IMR-90 (cell line): ENCODE data around the gene ASPN. TPM values are rescaled to one million over a fixed set of nuclear protein-coding genes. Genes with fewer than 3 reads are reported as not detected.

Source experiments
- ATAC-seq: fragments of 200-7000 bp; cut with Tn5 transposase; 2 replicates; pipeline ENCODE4 v1.9.1; 2020; ENCODE audit warnings: low read depth, mild to moderate bottlenecking, moderate library complexity
- BruUV-seq: library from RNA; stranded (reverse); fragments of 400-500 nt; replicated peaks from 2 replicates; lab custom pipeline; 2021; lab: Mats Ljungman, UMichigan
- CTCF ChIA-PET: fragments of 300-600 bp; formaldehyde crosslinking; extraction: SDS; loops from one replicate; lab custom pipeline; 2021; ENCODE audit warnings: antibody characterized with exemption; lab: Yijun Ruan, JAX
- POLR2A ChIA-PET: fragments of 300-600 bp; sonication (Branson Sonifier 250); formaldehyde crosslinking; loops from one replicate; lab custom pipeline; 2022; ENCODE audit warnings: antibody characterized with exemption; ENCODE audit not compliant: unreplicated experiment; lab: Charles Lee
- DNase-seq: peaks from one replicate; pipeline ENCODE4 v3.0.0; 2013
- H2AFZ ChIP-seq: replicated peaks from 2 replicates; pipeline ENCODE3; 2013; ENCODE audit warnings: low read length, mild to moderate bottlenecking; ENCODE audit not compliant: poor library complexity
- H2AK5ac ChIP-seq: 2 replicates; pipeline ENCODE4 v1.6.1; 2013; ENCODE audit warnings: low read depth, low read length, inconsistent platforms
- H2AK9ac ChIP-seq: replicated peaks from 2 replicates; pipeline ENCODE3; 2013; ENCODE audit warnings: mild to moderate bottlenecking, low read depth, low read length, moderate library complexity; ENCODE audit not compliant: poor library complexity
- H2BK120ac ChIP-seq: 2 replicates; pipeline ENCODE4 v1.6.1; 2013; ENCODE audit warnings: low read depth, low read length, inconsistent platforms
- H2BK15ac ChIP-seq: 3 replicates; pipeline ENCODE4 v1.6.1; 2013; ENCODE audit warnings: low read depth, low read length, inconsistent platforms
- H2BK20ac ChIP-seq: 2 replicates; pipeline ENCODE4 v1.6.1; 2013; ENCODE audit warnings: low read depth, mild to moderate bottlenecking, inconsistent platforms, low read length, moderate library complexity
- H2BK5ac ChIP-seq: 2 replicates; pipeline ENCODE4 v1.6.1; 2013; ENCODE audit warnings: mild to moderate bottlenecking, low read depth, low read length, inconsistent platforms; ENCODE audit not compliant: poor library complexity, severe bottlenecking
- H3K14ac ChIP-seq: replicated peaks from 2 replicates; pipeline ENCODE4 v1.6.1; 2013; ENCODE audit warnings: low read depth, low read length, inconsistent platforms
- H3K18ac ChIP-seq: 2 replicates; pipeline ENCODE4 v1.6.1; 2013; ENCODE audit warnings: low read depth, low read length, control low read depth
- H3K23ac ChIP-seq: 2 replicates; pipeline ENCODE4 v1.6.1; 2013; ENCODE audit warnings: low read depth, low read length, inconsistent platforms
- H3K27ac ChIP-seq: 2 replicates; pipeline ENCODE4 v1.5.1; 2013; ENCODE audit warnings: mild to moderate bottlenecking, control low read depth, low read length; ENCODE audit not compliant: insufficient read depth
- H3K27me3 ChIP-seq: 2 replicates; pipeline ENCODE4 v1.6.1; 2013; ENCODE audit warnings: low read length; ENCODE audit not compliant: control insufficient read depth, insufficient read depth
- H3K36me3 ChIP-seq: 2 replicates; pipeline ENCODE4 v1.6.1; 2013; ENCODE audit warnings: low read length, mixed read lengths; ENCODE audit not compliant: control insufficient read depth, insufficient read depth
- H3K4ac ChIP-seq: 2 replicates; pipeline ENCODE4 v1.6.1; 2013; ENCODE audit warnings: low read depth, low read length, inconsistent platforms
- H3K4me1 ChIP-seq: 2 replicates; pipeline ENCODE4 v1.6.1; 2013; ENCODE audit warnings: low read length, mixed read lengths; ENCODE audit not compliant: control insufficient read depth, insufficient read depth
- H3K4me2 ChIP-seq: 2 replicates; pipeline ENCODE4 v1.6.1; 2013; ENCODE audit warnings: low read depth, mild to moderate bottlenecking, control low read depth, low read length, moderate library complexity
- H3K4me3 ChIP-seq: 2 replicates; pipeline ENCODE4 v1.5.1; 2013; ENCODE audit warnings: low read depth, mild to moderate bottlenecking, control low read depth, low read length, moderate library complexity; ENCODE audit not compliant: insufficient read depth
- H3K56ac ChIP-seq: 2 replicates; pipeline ENCODE4 v1.6.1; 2013; ENCODE audit warnings: low read length, inconsistent platforms; ENCODE audit not compliant: insufficient read depth; ENCODE audit errors: extremely low read depth
- H3K79me1 ChIP-seq, 2 experiments: 2 replicates each; pipeline ENCODE4 v1.6.1; 2013; ENCODE audit warnings: low read length in 2 of 2, inconsistent platforms in 1 of 2, low read depth in 1 of 2
- H3K9ac ChIP-seq: 2 replicates; pipeline ENCODE4 v1.6.1; 2013; ENCODE audit warnings: low read depth, low read length, control low read depth
- H3K9me1 ChIP-seq: 2 replicates; pipeline ENCODE4 v1.6.1; 2013; ENCODE audit warnings: low read length, inconsistent platforms; ENCODE audit not compliant: insufficient read depth
- H3K9me3 ChIP-seq: 2 replicates; pipeline ENCODE4 v1.6.1; 2013; ENCODE audit warnings: low read length; ENCODE audit not compliant: control insufficient read depth, insufficient read depth
- H4K20me1 ChIP-seq: 2 replicates; pipeline ENCODE4 v1.6.1; 2013; ENCODE audit warnings: low read length, inconsistent platforms; ENCODE audit not compliant: insufficient read depth
- H4K5ac ChIP-seq: 2 replicates; pipeline ENCODE4 v1.6.1; 2013; ENCODE audit warnings: mild to moderate bottlenecking, low read depth, low read length, control low read depth
- H4K8ac ChIP-seq, 2 experiments: 2 replicates each; pipeline ENCODE4 v1.6.1; 2013; ENCODE audit warnings: low read depth in 2 of 2, low read length in 2 of 2, control low read depth in 1 of 2, inconsistent platforms in 1 of 2
- H4K91ac ChIP-seq: 2 replicates; pipeline ENCODE4 v1.6.1; 2013; ENCODE audit warnings: low read depth, low read length, inconsistent platforms; ENCODE audit not compliant: insufficient read depth
- BHLHE40 ChIP-seq: fragments of 150-350 bp; IDR thresholded peaks from 2 replicates; pipeline ENCODE4 v1.6.1; 2016; ENCODE audit warnings: mild to moderate bottlenecking, low read depth, low read length
- CEBPB ChIP-seq: IDR thresholded peaks from 2 replicates; pipeline ENCODE4 v1.6.1; 2012; ENCODE audit warnings: low read depth, low read length, improper control_type of control experiment
- FOS ChIP-seq: fragments of 150-350 bp; IDR thresholded peaks from 2 replicates; pipeline ENCODE4 v1.6.1; 2016; ENCODE audit warnings: low read depth, low read length
- MAFK ChIP-seq: IDR thresholded peaks from 2 replicates; pipeline ENCODE4 v1.6.1; 2012; ENCODE audit warnings: low read depth, low read length, improper control_type of control experiment
- MXI1 ChIP-seq: IDR thresholded peaks from 2 replicates; pipeline ENCODE4 v1.6.1; 2012; ENCODE audit warnings: low read depth, mild to moderate bottlenecking, low read length, moderate library complexity, borderline replicate concordance
- RCOR1 ChIP-seq: IDR thresholded peaks from 2 replicates; pipeline ENCODE4 v1.6.1; 2012; ENCODE audit warnings: mild to moderate bottlenecking, low read length, improper control_type of control experiment; ENCODE audit not compliant: insufficient replicate concordance
- RFX5 ChIP-seq: IDR thresholded peaks from 2 replicates; pipeline ENCODE4 v1.8.0; 2012; ENCODE audit warnings: low read depth, mild to moderate bottlenecking, low read length, moderate library complexity
- WGBS, 2 experiments: methylation state at CpG; one replicate each; pipeline versions ENCODE4 v1.1.5 to v1.1.7; 2013; ENCODE audit warnings: missing lambda C conversion rate in 2 of 2; ENCODE audit not compliant: insufficient read length in 1 of 2; ENCODE audit errors: extremely low coverage in 2 of 2; 5-methylcytosine and 5-hydroxymethylcytosine counted together
- dilution Hi-C: fragments of 300-500 bp; cut with HindIII; formaldehyde crosslinking; loops from one replicate; pipeline ENCODE4 v1.14.3; 2018; ENCODE audit warnings: low sequenced_read_pairs; ENCODE audit not compliant: unreplicated experiment
- in situ Hi-C: fragments of 300-500 bp; cut with MboI; formaldehyde crosslinking; loops from 3 replicates; pipeline ENCODE4 v1.14.3; 2019; ENCODE audit warnings: low sequenced_read_pairs, inconsistent platforms, mixed read lengths
- intact Hi-C: fragments of 100-400 bp; cut with micrococcal nuclease; formaldehyde crosslinking; loops from 2 replicates; pipeline ENCODE4 v1.10.0; 2022
- polyA plus RNA-seq, 3 experiments: library from polyadenylated mRNA; depleted of rRNA; stranded (reverse); fragments of >200 nt; gene quantifications; 2 replicates each; pipeline ENCODE4 v1.2.3, GENCODE V29; 2012; ENCODE audit warnings: low replicate concordance in 1 of 3
- total RNA-seq: library from RNA; depleted of rRNA; stranded (reverse); fragments of >200 nt; gene quantifications from 2 replicates; pipeline ENCODE4 v1.2.3, GENCODE V29; 2012

The ASPN gene
- total and polyA plus RNA-seq, 2 of the 4 experiments (the other 2 are of a cell fraction) = under 0.01 to 0.09 TPM

- 0 out of 2 replicates have a peak, but pooled peaks have one; percentile 21 for TF ChIP-seq BHLHE40
- no peak for TF ChIP-seq RCOR1
- peak; percentile 46; the same call in 1 of the 2 replicates for TF ChIP-seq MXI1
- no peak for TF ChIP-seq RFX5
- peak; percentile 33 for TF ChIP-seq FOS
- TF ChIP-seq MAFK = peak; percentile 80
- peak; percentile 97 for TF ChIP-seq CEBPB
- H3K79me1 ChIP-seq = peaks cover 0 to 18% of the 10 kb centered on the region in 2 experiments; a peak in 2 of 4 replicates
- H2AFZ ChIP-seq = peak overlapping the region; percentile 60
Measured at GRCh38 chr9:92506184-92506857, 24.0 kb upstream of the ASPN start.

More at GRCh38 chr9:92506184-92506857, 24.0 kb upstream of the ASPN start:
- H3K56ac ChIP-seq = peak overlapping the region; percentile 95
- peak overlapping the region; percentile 97 for H2BK20ac ChIP-seq
- peak overlapping the region; percentile 65 for H3K4me2 ChIP-seq
- no peaks in the 10 kb centered on the region for H3K36me3 ChIP-seq
- H2AK5ac ChIP-seq = peak overlapping the region; percentile 81; the same call in 1 of the 2 replicates
- intact Hi-C loops = no loop called here
- BruUV-seq = no TSS peak
- H2BK5ac ChIP-seq = peak overlapping the region; percentile 85
- H3K9me3 ChIP-seq = no peaks in the 10 kb centered on the region
- H3K23ac ChIP-seq = peak overlapping the region; percentile 96
- H3K4me3 ChIP-seq = no peak overlapping the region
- H3K27ac ChIP-seq = peak overlapping the region; percentile 94
- 0% methylated on average over 1 of the region's 3 CpGs; no CpG with 5 or more reads in 1 of the 2 experiments for WGBS, 2 experiments
- in situ Hi-C loops = no loop called here
- peak overlapping the region; percentile 73 for H2AK9ac ChIP-seq
- H2BK15ac ChIP-seq = peak overlapping the region; percentile 93
- ChIA-PET POLR2A (interaction anchor here (0.6 kb wide), 1 partner anchor 128 kb away, joined by 3 read pairs; no protein-coding TSS in a partner anchor), CTCF (interaction anchor here (0.7 kb wide), 1 partner anchor 120 kb away, joined by 3 read pairs; no protein-coding TSS in a partner anchor)
- dilution Hi-C loops = no loop called here
- peaks cover 26% of the 10 kb centered on the region for H3K4me1 ChIP-seq
- H3K9ac ChIP-seq = peak overlapping the region; percentile 60; the same call in 1 of the 2 replicates
- peak; percentile 92 for ATAC-seq
- peak overlapping the region; percentile 98 for H3K4ac ChIP-seq
- no peaks in the 10 kb centered on the region for H3K27me3 ChIP-seq
- no peaks in the 10 kb centered on the region for H4K20me1 ChIP-seq
- peak overlapping the region; percentile 99 for H3K14ac ChIP-seq
- H2BK120ac ChIP-seq = peak overlapping the region; percentile 99
- peaks cover 20% of the 10 kb centered on the region for H3K9me1 ChIP-seq
- H4K5ac ChIP-seq = peak overlapping the region; percentile 86
- peak overlapping the region; percentile 77 to 96 for H4K8ac ChIP-seq
- H3K18ac ChIP-seq = peak overlapping the region; percentile 96
- peak overlapping the region; percentile 99 for H4K91ac ChIP-seq
- peak; percentile 95 for DNase-seq
